Calu3 (cell line): Measurements from ENCODE around the gene PTK6. TPM values are rescaled to one million over a fixed set of nuclear protein-coding genes. Genes with fewer than 3 reads are reported as not detected.
A peak's percentile ranks its signal among the peaks of the same experiment; 100 is the strongest.

Source experiments
- BruUV-seq: library from RNA; stranded (reverse); fragments of 400-500 nt; replicated peaks from 2 replicates; lab custom pipeline; 2021; lab: Mats Ljungman, UMichigan
- CTCF ChIA-PET: fragments of 300-600 bp; sonication (Branson Sonifier 250); formaldehyde crosslinking; loops from one replicate; lab custom pipeline; 2022; ENCODE audit warnings: antibody characterized with exemption; lab: Charles Lee
- DNase-seq: peaks from one replicate; pipeline ENCODE4 v3.0.0; 2022
- H3K27ac Mint-ChIP-seq: one replicate; pipeline ENCODE4 v1.8.0; 2022; ENCODE audit warnings: mixed read lengths; ENCODE audit not compliant: unreplicated experiment
- H3K27me3 Mint-ChIP-seq: one replicate; pipeline ENCODE4 v1.8.0; 2022; ENCODE audit warnings: mixed read lengths; ENCODE audit not compliant: unreplicated experiment
- H3K36me3 Mint-ChIP-seq: one replicate; pipeline ENCODE4 v1.8.0; 2022; ENCODE audit warnings: mild to moderate bottlenecking, moderate library complexity, mixed read lengths; ENCODE audit not compliant: insufficient read depth, unreplicated experiment
- H3K4me1 Mint-ChIP-seq: one replicate; pipeline ENCODE4 v1.8.0; 2022; ENCODE audit warnings: mild to moderate bottlenecking, low read depth, mixed read lengths; ENCODE audit not compliant: unreplicated experiment
- H3K4me3 Mint-ChIP-seq: one replicate; pipeline ENCODE4 v1.8.0; 2022; ENCODE audit warnings: mild to moderate bottlenecking, low read depth, moderate library complexity, mixed read lengths; ENCODE audit not compliant: unreplicated experiment
- H3K9me3 Mint-ChIP-seq: one replicate; pipeline ENCODE4 v1.8.0; 2022; ENCODE audit warnings: low read depth, mixed read lengths; ENCODE audit not compliant: unreplicated experiment
- CTCF ChIP-seq: fragments of 200-600 bp; IDR thresholded peaks from one replicate; pipeline ENCODE4 v1.8.0; 2022; ENCODE audit warnings: antibody characterized with exemption; ENCODE audit not compliant: unreplicated experiment
- intact Hi-C: fragments of 100-400 bp; cut with micrococcal nuclease; formaldehyde crosslinking; loops from one replicate; pipeline ENCODE4 v1.10.0; 2022; ENCODE audit not compliant: unreplicated experiment
- total RNA-seq: library from RNA; stranded (reverse); gene quantifications from 2 replicates; pipeline ENCODE4 v1.2.3, GENCODE V29; 2022

Gene PTK6
- total RNA-seq, 1 experiment from 2014 or later, result 15.9 TPM

DNA sequence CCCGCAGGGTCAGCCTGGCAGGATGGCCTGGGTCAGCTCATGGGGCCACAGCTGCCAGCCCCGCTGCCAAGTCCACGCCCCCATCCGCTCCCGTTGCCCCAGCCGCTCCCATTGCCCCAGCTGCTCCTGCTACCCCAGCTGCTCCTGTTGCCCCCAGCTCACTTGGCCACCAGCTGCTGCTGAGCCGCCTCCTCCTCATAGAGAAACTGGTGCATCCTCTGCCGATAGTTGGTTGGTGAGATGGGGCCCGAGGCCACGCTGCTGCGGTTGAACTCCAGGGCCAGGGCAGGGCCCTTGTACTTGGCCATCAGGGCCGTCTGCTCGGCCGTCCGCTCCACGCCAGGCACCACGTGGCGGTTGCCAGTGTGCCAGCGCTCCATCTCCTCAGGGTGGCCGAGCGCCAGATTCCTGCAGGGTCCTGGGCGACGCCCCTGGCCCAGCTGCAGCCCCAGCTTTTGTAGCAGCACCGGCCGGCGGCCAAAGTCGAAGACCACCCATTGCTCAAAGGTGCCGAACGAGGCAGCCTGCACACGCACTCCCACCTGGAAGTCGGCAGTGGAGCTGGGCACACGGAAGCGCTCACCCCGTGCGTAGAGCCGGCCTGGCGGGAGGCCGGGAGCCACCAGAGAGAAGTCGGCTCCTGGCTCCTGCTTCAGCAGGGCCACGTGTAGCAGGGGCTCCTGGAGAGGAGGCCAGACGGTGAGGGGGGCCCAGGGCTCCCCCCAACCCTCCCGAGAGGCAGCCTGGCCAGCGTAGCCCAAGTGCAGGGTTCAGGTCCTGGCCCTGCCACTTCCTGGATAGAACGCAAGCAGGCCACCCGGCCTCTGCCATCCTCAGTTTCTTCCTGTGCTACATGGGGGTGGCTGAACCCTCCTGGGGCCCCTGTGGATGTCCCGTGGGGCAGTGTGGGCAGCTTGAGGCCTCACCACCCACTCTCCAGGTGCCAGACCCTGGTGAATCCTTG, 32.1 kb upstream of the PTK6 start:
- DNase-seq, result no peak
- Mint-ChIP-seq H3K27me3 (no peaks in the 10 kb centered on the region), H3K4me3 (peak overlapping the region; percentile 3), H3K4me1 (no peaks in the 10 kb centered on the region), H3K36me3 (peaks cover 70% of the 10 kb centered on the region), H3K27ac (no peak overlapping the region), H3K9me3 (no peaks in the 10 kb centered on the region)
- BruUV-seq, result no TSS peak
- TF ChIP-seq CTCF, result no peak
- CTCF ChIA-PET, result no interaction called here
- intact Hi-C loops, result no loop called here

DNA sequence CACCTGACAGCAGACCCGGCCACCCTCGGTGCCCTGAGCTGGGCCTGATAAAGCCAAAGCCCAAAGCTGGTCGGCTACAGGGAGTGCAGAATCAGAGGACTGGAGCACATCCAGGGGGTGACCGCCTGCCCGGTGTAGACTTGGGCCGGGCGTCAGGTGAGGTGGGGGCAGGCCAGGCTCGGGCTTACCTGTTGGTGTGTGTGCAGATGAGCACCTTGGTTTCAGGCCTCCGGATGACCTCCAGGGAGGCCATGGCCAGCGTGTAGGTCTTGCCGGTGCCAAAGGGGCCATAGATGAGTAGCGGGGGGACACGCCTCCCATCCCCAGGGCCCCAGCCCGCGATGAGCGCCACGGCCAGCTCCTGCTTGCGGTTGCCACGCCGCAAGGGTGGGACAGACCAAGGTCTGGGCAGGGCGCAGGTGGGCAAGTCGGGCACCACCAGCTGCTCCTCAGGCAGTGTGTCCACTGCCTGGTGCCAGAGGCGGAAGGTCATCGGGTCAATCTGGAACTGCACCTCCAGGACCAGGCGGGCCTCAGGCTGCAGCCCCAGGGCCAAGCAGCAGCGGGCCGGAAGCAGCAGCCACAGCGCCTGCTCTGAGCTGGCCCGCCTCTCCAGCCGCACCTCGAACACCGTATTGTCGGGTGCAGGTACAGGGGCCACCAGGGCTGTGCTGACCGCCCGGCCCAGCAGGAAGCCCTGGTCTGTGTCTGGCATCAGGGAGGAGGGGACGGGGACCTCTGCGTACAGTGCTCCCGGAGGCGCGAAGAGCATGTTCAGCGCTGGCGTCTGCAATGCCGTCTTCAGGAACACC, 31.2 kb upstream of the PTK6 start:
- BruUV-seq, result no TSS peak

DNA sequence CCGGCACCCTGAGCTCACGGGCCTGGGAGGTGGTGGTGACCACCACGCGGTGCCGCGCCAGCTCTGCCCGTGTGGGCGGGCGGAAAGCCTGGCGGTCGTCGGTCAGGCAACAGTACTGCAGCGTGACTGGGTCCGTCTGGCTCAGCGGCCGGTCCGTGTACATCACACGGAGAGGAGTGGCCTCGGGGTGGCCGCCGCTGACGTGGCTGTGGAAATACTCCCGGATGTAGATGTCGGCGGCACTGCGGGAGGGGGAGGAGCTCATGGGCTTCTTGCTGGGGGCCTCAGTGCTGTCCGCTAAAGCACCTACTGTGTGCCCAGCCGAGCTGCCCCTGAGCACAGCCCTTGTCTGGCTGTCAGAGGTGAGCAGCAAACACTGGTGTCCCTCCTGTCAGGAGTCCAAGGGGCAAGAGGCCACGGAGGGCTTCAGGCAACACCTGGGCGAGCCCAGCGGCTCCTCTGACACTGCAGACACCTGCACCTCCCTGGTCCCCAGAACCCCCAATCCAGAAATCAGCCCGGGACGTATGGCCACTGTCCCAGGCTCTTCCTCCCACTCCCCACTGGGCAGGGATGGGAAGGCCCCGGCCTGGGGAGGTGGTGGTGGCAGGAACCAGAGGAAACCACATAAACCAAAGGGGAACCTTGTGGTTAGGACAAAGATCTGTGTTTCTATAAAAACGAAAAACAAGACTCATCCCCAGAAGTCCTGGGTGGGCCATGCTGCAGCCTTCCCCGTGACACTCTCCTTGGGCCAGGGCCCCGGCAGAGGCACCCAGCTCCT, 30.4 kb upstream of the PTK6 start:
- no peak for DNase-seq
- intact Hi-C loops, result no loop called here
- CTCF ChIA-PET, result interaction anchor here (0.6 kb wide), 1 partner anchor 60 kb away, joined by 8 read pairs; no protein-coding TSS in a partner anchor
- H3K4me1 Mint-ChIP-seq, result no peaks in the 10 kb centered on the region
- no peaks in the 10 kb centered on the region for H3K9me3 Mint-ChIP-seq
- no peaks in the 10 kb centered on the region for H3K27me3 Mint-ChIP-seq
- no peak for TF ChIP-seq CTCF
- BruUV-seq, result no TSS peak
- H3K4me3 Mint-ChIP-seq, result no peak overlapping the region
- H3K36me3 Mint-ChIP-seq, result peaks cover 61% of the 10 kb centered on the region
- no peak overlapping the region for H3K27ac Mint-ChIP-seq

More for the DNA sequence above, 31.2 kb upstream of the PTK6 start:
- intact Hi-C loops, result no loop called here
- Mint-ChIP-seq H3K4me3 (no peak overlapping the region), H3K27me3 (no peaks in the 10 kb centered on the region), H3K36me3 (peaks cover 69% of the 10 kb centered on the region), H3K4me1 (no peaks in the 10 kb centered on the region), H3K9me3 (no peaks in the 10 kb centered on the region), H3K27ac (no peak overlapping the region)
- no peak for TF ChIP-seq CTCF
- DNase-seq, result no peak
- CTCF ChIA-PET, result interaction anchor here (0.5 to 0.6 kb wide), 2 partner anchors 9 to 60 kb away, joined by 3 to 8 read pairs; no protein-coding TSS in a partner anchor

- H3K4me1 Mint-ChIP-seq, result no peaks in the 10 kb centered on the region
- H3K27ac Mint-ChIP-seq, result no peak overlapping the region
- H3K9me3 Mint-ChIP-seq, result no peaks in the 10 kb centered on the region
- no peak overlapping the region for H3K4me3 Mint-ChIP-seq
- DNase-seq, result no peak
- TF ChIP-seq CTCF, result no peak
- CTCF ChIA-PET, result no interaction called here
- H3K27me3 Mint-ChIP-seq, result no peaks in the 10 kb centered on the region
- BruUV-seq, result no TSS peak
- intact Hi-C loops, result no loop called here
- H3K36me3 Mint-ChIP-seq, result peaks cover 60% of the 10 kb centered on the region
Observed at GRCh38 chr20:63567136-63567385, 29.9 kb upstream of the PTK6 start.
